HG03064 (cell line): ENCODE data around the gene ZNF677.
"Not testable (repeated sequence)": the region's sequence is repeated elsewhere in the genome, so short reads cannot be mapped to it uniquely, and the experiment has no call there.

Experiments used
- ATAC-seq: cut with Tn5 transposase; IDR thresholded peaks from one replicate; pipeline ENCODE4 v1.9.1; 2021; ENCODE audit warnings: low read depth; ENCODE audit not compliant: unreplicated experiment

Gene ZNF677

GRCh38 chr19:53195265-53195903 lies 59.3 kb downstream of the ZNF677 start:
- ATAC-seq: no peak

GRCh38 chr19:53193535-53194222 lies 61.0 kb downstream of the ZNF677 start:
- no peak for ATAC-seq

- no peak for ATAC-seq
Observed at GRCh38 chr19:53192771-53193534, 61.7 kb downstream of the ZNF677 start, which contains the start of gene ZNF665. ZNF665 (minus strand) TSS chr19:53193358; CDS start chr19:53182898, 10,460 bp downstream.

- no peak for ATAC-seq
Observed at GRCh38 chr19:53190253-53190652, 64.4 kb downstream of the ZNF677 start.

- ATAC-seq: not testable (repeated sequence)
Observed at GRCh38 chr19:53189691-53190198, 64.9 kb downstream of the ZNF677 start.
